ENCODE results near the gene ELOF1.

DNA sequence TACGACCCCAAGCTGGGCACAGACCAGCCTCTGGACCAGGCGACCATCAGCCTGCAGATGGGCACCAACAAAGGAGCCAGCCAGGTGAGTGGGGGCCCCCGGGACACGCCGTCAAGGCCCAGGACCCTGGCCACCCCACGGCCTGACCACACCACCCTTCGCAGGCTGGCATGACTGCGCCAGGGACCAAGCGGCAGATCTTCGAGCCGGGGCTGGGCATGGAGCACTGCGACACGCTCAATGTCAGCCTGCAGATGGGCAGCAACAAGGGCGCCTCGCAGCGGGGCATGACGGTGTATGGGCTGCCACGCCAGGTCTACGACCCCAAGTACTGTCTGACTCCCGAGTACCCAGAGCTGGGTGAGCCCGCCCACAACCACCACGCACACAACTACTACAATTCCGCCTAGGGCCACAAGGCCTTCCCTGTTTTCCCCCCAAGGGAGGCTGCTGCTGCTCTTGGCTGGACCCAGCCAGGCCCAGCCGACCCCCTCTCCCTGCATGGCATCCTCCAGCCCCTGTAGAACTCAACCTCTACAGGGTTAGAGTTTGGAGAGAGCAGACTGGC, 9.6 kb downstream of the ELOF1 start:
- TF ChIP-seq, protein P1, sequence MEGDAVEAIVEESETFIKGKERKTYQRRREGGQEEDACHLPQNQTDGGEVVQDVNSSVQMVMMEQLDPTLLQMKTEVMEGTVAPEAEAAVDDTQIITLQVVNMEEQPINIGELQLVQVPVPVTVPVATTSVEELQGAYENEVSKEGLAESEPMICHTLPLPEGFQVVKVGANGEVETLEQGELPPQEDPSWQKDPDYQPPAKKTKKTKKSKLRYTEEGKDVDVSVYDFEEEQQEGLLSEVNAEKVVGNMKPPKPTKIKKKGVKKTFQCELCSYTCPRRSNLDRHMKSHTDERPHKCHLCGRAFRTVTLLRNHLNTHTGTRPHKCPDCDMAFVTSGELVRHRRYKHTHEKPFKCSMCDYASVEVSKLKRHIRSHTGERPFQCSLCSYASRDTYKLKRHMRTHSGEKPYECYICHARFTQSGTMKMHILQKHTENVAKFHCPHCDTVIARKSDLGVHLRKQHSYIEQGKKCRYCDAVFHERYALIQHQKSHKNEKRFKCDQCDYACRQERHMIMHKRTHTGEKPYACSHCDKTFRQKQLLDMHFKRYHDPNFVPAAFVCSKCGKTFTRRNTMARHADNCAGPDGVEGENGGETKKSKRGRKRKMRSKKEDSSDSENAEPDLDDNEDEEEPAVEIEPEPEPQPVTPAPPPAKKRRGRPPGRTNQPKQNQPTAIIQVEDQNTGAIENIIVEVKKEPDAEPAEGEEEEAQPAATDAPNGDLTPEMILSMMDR (conservative IDR thresholded peaks at IDR 0.05; ENCODE audit: low read depth, low read length), result no peak
- no peak for TF ChIP-seq EZH2 (IDR thresholded peaks at IDR 0.05; ENCODE audit: low read length, unreplicated experiment)

Measured in PC-3 (cell line).